ENCODE results near the gene PPP1R14C. TPM values are rescaled to one million over a fixed set of nuclear protein-coding genes. Genes with fewer than 3 reads are reported as not detected.

Gene PPP1R14C
- total RNA-seq, 1 experiment from 2014 or later: 2.5 TPM

DNA sequence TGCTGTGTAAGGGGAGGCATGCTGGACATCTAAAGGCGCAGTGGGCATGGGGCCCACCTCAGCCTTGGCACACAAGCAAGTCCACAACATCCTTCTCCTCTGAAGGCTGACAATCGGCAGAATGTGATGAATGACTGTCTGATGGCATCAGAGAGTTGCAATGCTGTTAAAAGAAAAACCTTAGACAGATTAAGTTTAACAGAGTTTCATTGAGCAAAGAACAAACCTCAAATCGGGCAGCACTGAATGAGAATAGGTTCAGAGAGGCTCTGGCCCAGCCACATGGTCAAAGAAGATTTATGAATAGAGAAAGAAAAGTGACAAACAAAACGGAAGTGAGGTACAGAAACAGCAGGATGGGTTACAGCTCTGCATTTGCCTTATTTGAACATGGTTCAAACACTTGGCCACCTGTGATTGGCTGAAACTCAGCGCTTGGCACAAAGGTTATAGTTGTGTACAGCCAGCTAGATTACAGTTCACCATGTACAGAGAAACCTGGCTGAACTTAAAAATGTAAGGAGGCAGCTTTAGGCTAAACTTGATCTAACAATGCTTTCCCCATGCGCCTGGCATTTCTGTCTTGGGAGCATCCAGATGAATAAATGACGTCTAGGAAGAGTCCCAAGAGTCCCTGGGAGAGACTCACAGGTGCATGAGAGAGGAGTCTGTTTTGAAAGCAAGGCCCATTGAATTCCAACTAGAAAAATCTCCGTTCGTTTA is 127.6 kb downstream of the PPP1R14C start:
- H3K9me3 Mint-ChIP-seq (ENCODE audit: unreplicated experiment): peaks cover 11% of the 10 kb centered on the region
- no peaks in the 10 kb centered on the region for H3K4me1 Mint-ChIP-seq (ENCODE audit: low read depth, unreplicated experiment)
- Histone ChIP-seq H3K4me3 (ENCODE audit: low read depth, low read length) (no peak overlapping the region), H3K4me1 (no peaks in the 10 kb centered on the region), H3K36me3 (ENCODE audit: control insufficient read depth, insufficient read depth, low read length) (no peaks in the 10 kb centered on the region), H3K27me3 (replicated peaks; ENCODE audit: control insufficient read depth, insufficient read depth, low read length) (no peaks in the 10 kb centered on the region), H3K9me3 (no peaks in the 10 kb centered on the region)
- no peak overlapping the region for H3K27ac Mint-ChIP-seq (ENCODE audit: unreplicated experiment)
- DNase-seq: no peak
- H3K4me3 Mint-ChIP-seq (ENCODE audit: unreplicated experiment): no peak overlapping the region
- CTCF ChIA-PET: no interaction called here
- intact Hi-C loops (cut with micrococcal nuclease; ENCODE audit: unreplicated experiment): no loop called here
- no peaks in the 10 kb centered on the region for H3K36me3 Mint-ChIP-seq (ENCODE audit: insufficient read depth, unreplicated experiment)
- no TSS peak for BruUV-seq (replicated peaks)
- TF ChIP-seq, protein P1, sequence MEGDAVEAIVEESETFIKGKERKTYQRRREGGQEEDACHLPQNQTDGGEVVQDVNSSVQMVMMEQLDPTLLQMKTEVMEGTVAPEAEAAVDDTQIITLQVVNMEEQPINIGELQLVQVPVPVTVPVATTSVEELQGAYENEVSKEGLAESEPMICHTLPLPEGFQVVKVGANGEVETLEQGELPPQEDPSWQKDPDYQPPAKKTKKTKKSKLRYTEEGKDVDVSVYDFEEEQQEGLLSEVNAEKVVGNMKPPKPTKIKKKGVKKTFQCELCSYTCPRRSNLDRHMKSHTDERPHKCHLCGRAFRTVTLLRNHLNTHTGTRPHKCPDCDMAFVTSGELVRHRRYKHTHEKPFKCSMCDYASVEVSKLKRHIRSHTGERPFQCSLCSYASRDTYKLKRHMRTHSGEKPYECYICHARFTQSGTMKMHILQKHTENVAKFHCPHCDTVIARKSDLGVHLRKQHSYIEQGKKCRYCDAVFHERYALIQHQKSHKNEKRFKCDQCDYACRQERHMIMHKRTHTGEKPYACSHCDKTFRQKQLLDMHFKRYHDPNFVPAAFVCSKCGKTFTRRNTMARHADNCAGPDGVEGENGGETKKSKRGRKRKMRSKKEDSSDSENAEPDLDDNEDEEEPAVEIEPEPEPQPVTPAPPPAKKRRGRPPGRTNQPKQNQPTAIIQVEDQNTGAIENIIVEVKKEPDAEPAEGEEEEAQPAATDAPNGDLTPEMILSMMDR (IDR thresholded peaks at IDR 0.05; ENCODE audit: insufficient read depth in 1 of 2, low read depth in 1 of 2, low read length in 1 of 2, severe bottlenecking in 1 of 2, unreplicated experiment in 1 of 2): no peak
- H3K27me3 Mint-ChIP-seq (ENCODE audit: insufficient read depth, unreplicated experiment): no peaks in the 10 kb centered on the region
- POLR2A ChIA-PET: no interaction called here

DNA sequence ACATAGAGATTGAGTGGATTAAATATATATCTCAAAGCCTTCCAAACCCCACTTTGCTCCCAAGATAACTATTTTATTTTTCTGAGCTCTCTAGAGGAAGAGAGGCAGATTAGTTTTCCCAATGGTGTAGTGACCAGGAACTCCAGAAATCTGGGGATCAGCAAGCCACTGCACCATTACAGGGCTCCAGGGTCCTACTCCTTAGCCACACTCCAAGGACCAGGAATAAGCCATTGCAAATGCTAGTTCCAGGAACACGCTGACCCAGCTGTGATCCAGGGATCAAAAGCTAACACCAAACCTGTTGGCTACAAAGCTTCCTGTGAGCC is 128.3 kb downstream of the PPP1R14C start:
- H3K36me3 Mint-ChIP-seq (ENCODE audit: insufficient read depth, unreplicated experiment): no peaks in the 10 kb centered on the region
- ChIA-PET POLR2A (no interaction called here), CTCF (no interaction called here)
- no peaks in the 10 kb centered on the region for H3K9me3 ChIP-seq
- H3K9me3 Mint-ChIP-seq (ENCODE audit: unreplicated experiment): peaks cover 11% of the 10 kb centered on the region
- TF ChIP-seq, protein P1 (IDR thresholded peaks at IDR 0.05; ENCODE audit: insufficient read depth in 1 of 2, low read depth in 1 of 2, low read length in 1 of 2, severe bottlenecking in 1 of 2, unreplicated experiment in 1 of 2): no peak
- H3K27ac Mint-ChIP-seq (ENCODE audit: unreplicated experiment): no peak overlapping the region
- H3K27me3 Mint-ChIP-seq (ENCODE audit: insufficient read depth, unreplicated experiment): no peaks in the 10 kb centered on the region
- BruUV-seq (replicated peaks): no TSS peak
- H3K4me3 ChIP-seq (ENCODE audit: low read depth, low read length): no peak overlapping the region
- no peak for DNase-seq
- H3K36me3 ChIP-seq (ENCODE audit: control insufficient read depth, insufficient read depth, low read length): no peaks in the 10 kb centered on the region
- H3K27me3 ChIP-seq (replicated peaks; ENCODE audit: control insufficient read depth, insufficient read depth, low read length): no peaks in the 10 kb centered on the region
- no peaks in the 10 kb centered on the region for H3K4me1 Mint-ChIP-seq (ENCODE audit: low read depth, unreplicated experiment)
- H3K4me3 Mint-ChIP-seq (ENCODE audit: unreplicated experiment): no peak overlapping the region
- intact Hi-C loops (cut with micrococcal nuclease; ENCODE audit: unreplicated experiment): no loop called here
- H3K4me1 ChIP-seq: no peaks in the 10 kb centered on the region

DNA sequence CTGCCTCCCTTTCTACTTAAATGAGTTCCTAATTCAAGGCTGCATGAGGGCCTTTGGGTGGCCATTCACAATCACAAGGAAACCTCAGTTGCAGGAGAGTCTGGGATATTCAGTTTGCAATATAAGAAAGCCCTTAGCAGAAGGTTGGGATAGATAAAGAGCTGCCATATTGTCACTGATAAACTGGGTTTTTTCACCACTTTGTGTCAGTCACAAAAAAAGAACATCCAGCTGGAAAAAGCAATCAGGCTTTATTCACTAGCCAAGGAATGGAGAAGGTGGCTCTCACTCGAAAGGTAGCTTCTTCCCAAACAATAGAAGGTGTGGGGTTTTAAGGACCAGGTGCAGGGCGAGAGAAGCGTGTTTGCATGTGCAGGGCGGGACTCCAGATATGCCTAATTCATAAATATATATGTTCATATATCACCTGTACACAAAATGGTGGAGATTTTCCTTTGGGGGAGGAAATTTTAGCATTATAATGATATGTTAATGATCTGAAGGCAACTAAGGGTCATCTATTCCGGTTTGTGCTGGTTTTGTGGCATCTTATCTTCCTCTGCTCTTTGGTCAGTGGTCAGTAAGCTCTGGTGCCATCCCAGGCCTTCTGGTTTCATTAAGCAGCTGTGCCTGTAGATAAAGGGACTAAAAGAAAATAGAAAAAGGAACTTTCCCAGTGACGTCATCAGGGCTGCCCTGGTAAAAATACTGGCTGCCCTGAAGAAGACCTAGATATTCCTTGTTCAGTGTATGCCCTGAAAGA is 128.8 kb downstream of the PPP1R14C start:
- no peaks in the 10 kb centered on the region for H3K36me3 Mint-ChIP-seq (ENCODE audit: insufficient read depth, unreplicated experiment)
- intact Hi-C loops (cut with micrococcal nuclease; ENCODE audit: unreplicated experiment): no loop called here
- no peak overlapping the region for H3K4me3 Mint-ChIP-seq (ENCODE audit: unreplicated experiment)
- TF ChIP-seq, protein P1 (IDR thresholded peaks at IDR 0.05; ENCODE audit: insufficient read depth in 1 of 2, low read depth in 1 of 2, low read length in 1 of 2, severe bottlenecking in 1 of 2, unreplicated experiment in 1 of 2): no peak
- ChIA-PET CTCF (no interaction called here), POLR2A (no interaction called here)
- Histone ChIP-seq H3K27me3 (replicated peaks; ENCODE audit: control insufficient read depth, insufficient read depth, low read length) (no peaks in the 10 kb centered on the region), H3K4me1 (no peaks in the 10 kb centered on the region), H3K9me3 (no peaks in the 10 kb centered on the region), H3K4me3 (ENCODE audit: low read depth, low read length) (no peak overlapping the region), H3K36me3 (ENCODE audit: control insufficient read depth, insufficient read depth, low read length) (no peaks in the 10 kb centered on the region)
- no peaks in the 10 kb centered on the region for H3K4me1 Mint-ChIP-seq (ENCODE audit: low read depth, unreplicated experiment)
- DNase-seq: no peak
- peaks cover 11% of the 10 kb centered on the region for H3K9me3 Mint-ChIP-seq (ENCODE audit: unreplicated experiment)
- H3K27me3 Mint-ChIP-seq (ENCODE audit: insufficient read depth, unreplicated experiment): no peaks in the 10 kb centered on the region
- no TSS peak for BruUV-seq (replicated peaks)
- H3K27ac Mint-ChIP-seq (ENCODE audit: unreplicated experiment): no peak overlapping the region

Measured in Caco-2 (cell line).